C4-2B (cell line): ENCODE results near the gene KCNMA1.

Experiments
- CTCF ChIP-seq: fragments of 450-650 bp; conservative IDR thresholded peaks from 2 replicates; pipeline ENCODE4 v1.5.1; 2017; ENCODE audit warnings: mild to moderate bottlenecking
- ZFX ChIP-seq: fragments of 450-650 bp; IDR thresholded peaks from 2 replicates; pipeline ENCODE4 v1.6.1; 2017

- TF ChIP-seq CTCF: no peak
- no peak for TF ChIP-seq ZFX
Observed at GRCh38 chr10:77474939-77475338, 162.7 kb downstream of the KCNMA1 start.
